IMR-90 (cell line): Measurements from ENCODE around the gene SCGB1D1.
A peak's percentile ranks its signal among the peaks of the same experiment; 100 is the strongest.

Experiments used
- BHLHE40 ChIP-seq: fragments of 150-350 bp; IDR thresholded peaks from 2 replicates; pipeline ENCODE4 v1.6.1; 2016; ENCODE audit warnings: mild to moderate bottlenecking, low read depth, low read length
- CEBPB ChIP-seq: IDR thresholded peaks from 2 replicates; pipeline ENCODE4 v1.6.1; 2012; ENCODE audit warnings: low read depth, low read length, improper control_type of control experiment
- CTCF ChIP-seq: conservative IDR thresholded peaks from 2 replicates; pipeline ENCODE4 v1.5.1; 2012; ENCODE audit warnings: mild to moderate bottlenecking, low read depth, low read length, improper control_type of control experiment
- ELK1 ChIP-seq: fragments of 150-350 bp; IDR thresholded peaks from 2 replicates; pipeline ENCODE4 v1.6.1; 2016; ENCODE audit warnings: low read depth, mild to moderate bottlenecking, low read length, moderate library complexity, borderline replicate concordance
- MAFK ChIP-seq: IDR thresholded peaks from 2 replicates; pipeline ENCODE4 v1.6.1; 2012; ENCODE audit warnings: low read depth, low read length, improper control_type of control experiment
- MAZ ChIP-seq: IDR thresholded peaks from 2 replicates; pipeline ENCODE4 v1.6.1; 2012; ENCODE audit warnings: low read depth, mild to moderate bottlenecking, low read length, improper control_type of control experiment, moderate library complexity, borderline replicate concordance
- MXI1 ChIP-seq: IDR thresholded peaks from 2 replicates; pipeline ENCODE4 v1.6.1; 2012; ENCODE audit warnings: low read depth, mild to moderate bottlenecking, low read length, moderate library complexity, borderline replicate concordance
- NFE2L2 ChIP-seq: fragments of 150-350 bp; IDR thresholded peaks from 2 replicates; pipeline ENCODE4 v1.6.1; 2016; ENCODE audit warnings: low read depth, mild to moderate bottlenecking, low read length
- POLR2A ChIP-seq: IDR thresholded peaks from 2 replicates; pipeline ENCODE4 v1.6.1; 2012; ENCODE audit warnings: mild to moderate bottlenecking, low read depth, low read length
- RAD21 ChIP-seq: IDR thresholded peaks from 2 replicates; pipeline ENCODE4 v1.6.1; 2012; ENCODE audit warnings: low read length, improper control_type of control experiment
- RCOR1 ChIP-seq: IDR thresholded peaks from 2 replicates; pipeline ENCODE4 v1.6.1; 2012; ENCODE audit warnings: mild to moderate bottlenecking, low read length, improper control_type of control experiment; ENCODE audit not compliant: insufficient replicate concordance
- RFX5 ChIP-seq: IDR thresholded peaks from 2 replicates; pipeline ENCODE4 v1.8.0; 2012; ENCODE audit warnings: low read depth, mild to moderate bottlenecking, low read length, moderate library complexity
- SMC3 ChIP-seq: fragments of 150-350 bp; IDR thresholded peaks from 2 replicates; pipeline ENCODE4 v1.6.1; 2016; ENCODE audit warnings: low read depth, mild to moderate bottlenecking, antibody characterized with exemption, low read length, moderate library complexity
- USF2 ChIP-seq: fragments of 150-350 bp; IDR thresholded peaks from 2 replicates; pipeline ENCODE4 v1.6.1; 2017; ENCODE audit warnings: mild to moderate bottlenecking, antibody characterized with exemption, low read length, low read depth

- TF ChIP-seq CTCF (0 out of 2 replicates have a peak, but pooled peaks have one; percentile 3), POLR2A (no peak), RCOR1 (no peak), BHLHE40 (no peak), USF2 (no peak), ELK1 (no peak), NFE2L2 (no peak), CEBPB (no peak), RFX5 (no peak), RAD21 (no peak), SMC3 (no peak), MXI1 (no peak), MAZ (no peak), MAFK (no peak)
These were observed 46.3 kb upstream of the SCGB1D1 start for GRCh38 chr11:62143727-62144126.
